ENCODE data around the gene CSNK1G3.

DNA sequence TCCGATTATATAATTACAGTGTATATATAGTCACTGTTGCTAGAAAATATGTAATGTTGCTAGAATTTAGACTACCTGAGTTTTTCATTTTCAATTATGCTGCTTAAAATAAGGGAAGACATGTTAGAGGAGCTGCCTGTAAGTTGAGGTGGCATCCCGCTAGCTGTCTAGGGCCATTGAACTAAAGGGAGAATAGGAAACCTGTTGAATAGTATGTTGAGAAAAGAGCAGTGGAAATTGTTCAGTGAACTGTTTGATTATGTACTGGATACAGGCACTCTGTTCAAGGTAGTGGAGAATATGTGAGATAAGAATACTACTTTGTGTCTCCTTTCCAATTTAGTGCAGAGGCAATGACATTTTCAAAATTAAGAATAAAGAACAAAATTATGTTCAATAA is 89.6 kb downstream of the CSNK1G3 start:
- TF ChIP-seq, protein P1, sequence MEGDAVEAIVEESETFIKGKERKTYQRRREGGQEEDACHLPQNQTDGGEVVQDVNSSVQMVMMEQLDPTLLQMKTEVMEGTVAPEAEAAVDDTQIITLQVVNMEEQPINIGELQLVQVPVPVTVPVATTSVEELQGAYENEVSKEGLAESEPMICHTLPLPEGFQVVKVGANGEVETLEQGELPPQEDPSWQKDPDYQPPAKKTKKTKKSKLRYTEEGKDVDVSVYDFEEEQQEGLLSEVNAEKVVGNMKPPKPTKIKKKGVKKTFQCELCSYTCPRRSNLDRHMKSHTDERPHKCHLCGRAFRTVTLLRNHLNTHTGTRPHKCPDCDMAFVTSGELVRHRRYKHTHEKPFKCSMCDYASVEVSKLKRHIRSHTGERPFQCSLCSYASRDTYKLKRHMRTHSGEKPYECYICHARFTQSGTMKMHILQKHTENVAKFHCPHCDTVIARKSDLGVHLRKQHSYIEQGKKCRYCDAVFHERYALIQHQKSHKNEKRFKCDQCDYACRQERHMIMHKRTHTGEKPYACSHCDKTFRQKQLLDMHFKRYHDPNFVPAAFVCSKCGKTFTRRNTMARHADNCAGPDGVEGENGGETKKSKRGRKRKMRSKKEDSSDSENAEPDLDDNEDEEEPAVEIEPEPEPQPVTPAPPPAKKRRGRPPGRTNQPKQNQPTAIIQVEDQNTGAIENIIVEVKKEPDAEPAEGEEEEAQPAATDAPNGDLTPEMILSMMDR (IDR thresholded peaks at IDR 0.05) = no peak
- no peak for TF ChIP-seq POLR2A (IDR thresholded peaks at IDR 0.05)
